Activated T-helper 2 cell treated with anti-CD3 and anti-CD28 coated beads, Interferon-gamma antibody, Interleukin-2, Interleukin-4, amounts not matched to agents 10 μg/mL and 5 μg/mL and 100 μg/mL, durations not matched to agents 14 hours and 24 hours and 36 hours (primary cell): ENCODE results near the gene LMO4. TPM values are rescaled to one million over a fixed set of nuclear protein-coding genes. Genes with fewer than 3 reads are reported as not detected.

Source experiments
- DNase-seq: peaks from one replicate; pipeline ENCODE4 v3.0.0; 2021; ENCODE audit warnings: low spot score
- H3K27ac Mint-ChIP-seq: one replicate; pipeline ENCODE4 v1.8.0; 2021; ENCODE audit warnings: mixed read lengths
- H3K27me3 Mint-ChIP-seq: one replicate; pipeline ENCODE4 v1.8.0; 2021; ENCODE audit warnings: low read depth, mixed read lengths
- H3K36me3 Mint-ChIP-seq: one replicate; pipeline ENCODE4 v1.8.0; 2021; ENCODE audit warnings: low read depth, mixed read lengths
- H3K4me1 Mint-ChIP-seq: one replicate; pipeline ENCODE4 v1.8.0; 2021; ENCODE audit warnings: low read depth, mixed read lengths
- H3K4me3 Mint-ChIP-seq: one replicate; pipeline ENCODE4 v1.8.0; 2021; ENCODE audit warnings: low read depth, mild to moderate bottlenecking, moderate library complexity, mixed read lengths
- H3K9me3 Mint-ChIP-seq: one replicate; pipeline ENCODE4 v1.8.0; 2021; ENCODE audit warnings: mixed read lengths
- intact Hi-C: fragments of 100-400 bp; cut with micrococcal nuclease; formaldehyde crosslinking; loops from one replicate; pipeline ENCODE4 v1.15.1; 2023
- total RNA-seq: library from RNA; stranded (reverse); gene quantifications from 2 replicates; pipeline ENCODE4 v1.2.3, GENCODE V29; 2022

The LMO4 gene, protein sequence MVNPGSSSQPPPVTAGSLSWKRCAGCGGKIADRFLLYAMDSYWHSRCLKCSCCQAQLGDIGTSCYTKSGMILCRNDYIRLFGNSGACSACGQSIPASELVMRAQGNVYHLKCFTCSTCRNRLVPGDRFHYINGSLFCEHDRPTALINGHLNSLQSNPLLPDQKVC
- total RNA-seq: 20.9 and 21.7 TPM in 2 replicates

DNA sequence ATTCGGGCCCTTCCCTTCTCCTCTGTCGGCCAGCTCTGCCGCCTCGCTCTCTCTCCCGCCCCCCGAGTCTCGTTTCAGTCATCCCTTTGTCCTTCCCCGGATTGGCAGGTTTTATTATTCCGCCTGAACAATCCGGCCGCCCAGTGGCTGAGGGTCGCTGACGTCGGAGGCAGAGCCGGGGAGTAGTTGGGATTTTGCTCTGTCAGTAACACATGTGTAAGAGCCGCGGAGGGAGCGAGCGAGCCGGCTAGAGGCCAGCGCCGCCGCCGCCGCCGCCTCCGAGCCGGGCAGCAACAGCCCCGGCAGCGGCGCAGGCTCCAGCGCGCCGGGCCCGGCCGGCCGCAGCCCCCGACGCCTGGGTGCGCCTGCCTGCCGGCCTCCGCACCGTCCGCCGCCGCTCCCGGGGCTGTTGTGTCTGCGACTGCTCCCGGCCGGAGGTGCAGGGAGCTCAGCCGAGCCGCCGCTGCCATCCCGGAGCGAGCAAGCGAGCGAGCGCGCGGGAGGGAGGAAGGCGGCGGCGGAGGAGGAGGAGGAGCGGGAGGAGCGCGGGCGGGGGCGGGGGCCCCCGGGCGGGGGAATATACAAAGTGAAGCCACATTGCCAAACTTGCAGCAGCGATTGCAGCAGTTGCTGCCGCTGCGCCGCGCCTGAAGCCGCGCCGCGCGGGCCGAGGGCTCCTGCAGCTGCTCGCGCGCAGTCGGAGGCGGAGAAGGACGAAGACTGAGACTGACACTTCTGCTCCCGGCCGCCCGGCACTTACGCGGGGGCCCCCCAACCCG, at the start of gene LMO4:
LMO4 (plus strand) TSS at position 609 of the 779 bp plus-strand sequence. CDS start 3,136 bp downstream, outside the sequence.
- H3K9me3 Mint-ChIP-seq: no peaks in the 10 kb centered on the region
- peak within 1 kb of the TSS; percentile 92 for H3K4me3 Mint-ChIP-seq
- DNase-seq: peak; percentile 76
- peaks cover 26% of the 10 kb centered on the region for H3K27me3 Mint-ChIP-seq
- intact Hi-C loops: loop anchor here (1.0 to 10.0 kb wide), 3 partner anchors 76 to 624 kb away; partner anchors contain the start of gene SH3GLB1
- peak within 1 kb of the TSS; percentile 89 for H3K27ac Mint-ChIP-seq
- H3K4me1 Mint-ChIP-seq: peaks cover 32% of the 10 kb centered on the region
- peaks cover 16% of the 10 kb centered on the region for H3K36me3 Mint-ChIP-seq

DNA sequence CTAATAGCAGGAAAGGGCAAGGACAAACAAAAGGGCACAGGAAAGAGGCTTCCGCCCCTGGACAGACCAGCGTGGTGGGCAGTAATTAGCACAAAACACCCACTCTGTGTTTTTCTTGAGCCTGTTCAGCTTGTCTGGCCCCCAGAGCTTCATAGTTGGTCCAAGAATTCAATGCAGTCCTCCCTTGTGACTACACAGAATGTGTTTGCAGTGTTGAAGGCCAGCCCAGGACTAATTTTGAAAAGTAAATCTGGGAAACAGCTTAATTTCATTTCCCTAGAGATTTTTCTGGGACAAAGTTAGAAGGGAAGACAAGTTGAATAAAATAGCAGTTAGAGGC, 49.2 kb upstream of the LMO4 start:
- intact Hi-C loops: loop anchor here (5.0 kb wide), 1 partner anchor 147 kb away; no protein-coding TSS in a partner anchor

DNA sequence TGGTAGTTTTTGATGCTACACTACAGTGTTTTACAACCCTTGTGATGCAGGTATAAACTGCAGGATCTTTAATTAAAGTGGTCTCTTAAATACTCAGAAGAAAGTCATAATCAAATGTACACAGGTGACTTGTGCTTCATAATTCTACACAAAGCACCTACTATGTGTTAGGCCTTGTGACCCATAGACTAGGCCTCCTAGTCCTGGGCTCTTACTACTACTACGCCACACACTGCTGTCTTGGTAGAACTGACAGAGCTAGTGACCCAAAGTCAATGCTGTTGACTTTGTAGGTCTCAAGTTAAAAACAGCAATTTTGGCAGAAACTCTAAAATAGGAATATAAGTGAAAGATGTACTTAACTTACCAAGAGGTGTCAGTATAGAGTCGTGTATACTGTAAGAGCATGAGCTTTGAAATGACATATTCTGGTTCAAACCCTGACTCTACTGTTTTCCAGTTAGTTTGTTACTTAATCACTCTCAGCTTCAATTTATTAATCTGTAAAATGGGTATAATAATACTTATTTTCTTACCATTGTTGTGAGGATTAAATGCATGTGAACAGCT, 48.6 kb upstream of the LMO4 start:
- Mint-ChIP-seq H3K9me3 (no peaks in the 10 kb centered on the region), H3K36me3 (no peaks in the 10 kb centered on the region), H3K27ac (no peak overlapping the region), H3K4me1 (peaks cover 2% of the 10 kb centered on the region), H3K27me3 (peaks cover 7% of the 10 kb centered on the region), H3K4me3 (no peak overlapping the region)
- intact Hi-C loops: loop anchor here (5.0 kb wide), 1 partner anchor 148 kb away; no protein-coding TSS in a partner anchor
- DNase-seq: no peak

More for the DNA sequence above, 49.2 kb upstream of the LMO4 start:
- Mint-ChIP-seq H3K9me3 (no peaks in the 10 kb centered on the region), H3K4me3 (no peak overlapping the region), H3K36me3 (no peaks in the 10 kb centered on the region), H3K4me1 (peaks cover 2% of the 10 kb centered on the region), H3K27me3 (peaks cover 7% of the 10 kb centered on the region), H3K27ac (no peak overlapping the region)
- DNase-seq: no peak

DNA sequence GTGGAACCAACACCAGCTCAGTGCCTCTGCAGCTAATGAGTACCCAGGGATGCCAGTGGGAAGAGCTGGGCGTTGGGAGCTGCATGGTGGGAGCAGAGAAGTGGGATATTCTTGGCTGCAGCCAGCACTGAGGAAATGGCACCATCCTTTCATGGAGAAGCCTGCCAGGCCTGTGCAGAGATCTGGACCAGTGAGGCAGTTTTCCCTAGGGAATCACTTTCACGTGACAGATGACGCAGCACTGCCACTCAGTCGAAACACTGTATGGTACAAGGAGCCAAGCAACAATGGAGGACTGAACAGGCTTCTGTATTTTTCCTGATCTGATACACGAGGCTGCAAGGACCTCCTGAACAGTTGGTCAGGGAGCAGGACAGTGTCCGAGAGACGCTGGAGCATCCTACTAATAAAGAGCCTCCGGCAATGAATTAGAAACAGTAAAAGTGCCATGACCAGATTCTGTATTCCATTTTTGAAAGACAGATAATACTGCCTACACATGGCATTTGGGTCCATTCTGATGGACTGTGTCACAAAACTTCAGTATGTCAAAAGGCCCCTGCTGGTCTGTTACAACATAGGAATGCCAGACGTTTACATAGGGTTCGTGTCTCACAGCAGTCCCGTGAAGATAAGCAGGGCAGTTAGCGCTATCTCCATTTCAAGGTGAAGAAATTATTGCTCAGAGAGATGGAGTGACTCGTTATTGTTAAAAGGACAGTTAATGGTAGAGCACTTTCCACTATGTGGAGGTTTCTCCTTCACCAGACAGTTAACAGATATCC, 44.0 kb upstream of the LMO4 start:
- Mint-ChIP-seq H3K27ac (no peak overlapping the region), H3K9me3 (no peaks in the 10 kb centered on the region), H3K36me3 (no peaks in the 10 kb centered on the region), H3K27me3 (peaks cover 1% of the 10 kb centered on the region), H3K4me3 (no peak overlapping the region), H3K4me1 (no peaks in the 10 kb centered on the region)
- no peak for DNase-seq
- intact Hi-C loops: no loop called here

DNA sequence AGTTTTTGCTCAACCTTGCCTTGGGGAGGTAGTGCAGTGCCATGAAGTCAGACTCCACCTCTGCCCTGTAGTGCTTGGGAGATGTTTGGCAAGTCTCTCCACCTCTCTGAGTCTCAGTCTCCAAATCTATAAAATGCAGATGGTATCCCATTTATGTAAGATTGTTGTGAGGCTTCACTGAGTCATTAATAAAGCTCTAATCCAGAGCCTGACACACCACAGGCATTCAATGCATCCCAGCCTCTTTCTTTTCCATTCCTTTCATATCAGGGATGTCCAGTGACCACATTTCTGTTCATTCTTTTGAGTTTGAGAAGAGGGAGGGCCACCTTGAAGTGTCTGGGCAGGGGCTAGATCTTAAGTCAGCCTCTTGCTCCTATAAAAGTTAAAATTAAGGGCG, 37.6 kb upstream of the LMO4 start:
- no peaks in the 10 kb centered on the region for H3K36me3 Mint-ChIP-seq
- intact Hi-C loops: loop anchor here (5.0 kb wide), 1 partner anchor 159 kb away; no protein-coding TSS in a partner anchor
- H3K27ac Mint-ChIP-seq: no peak overlapping the region
- DNase-seq: no peak
- H3K4me3 Mint-ChIP-seq: no peak overlapping the region
- no peaks in the 10 kb centered on the region for H3K9me3 Mint-ChIP-seq
- H3K4me1 Mint-ChIP-seq: no peaks in the 10 kb centered on the region
- no peaks in the 10 kb centered on the region for H3K27me3 Mint-ChIP-seq

DNA sequence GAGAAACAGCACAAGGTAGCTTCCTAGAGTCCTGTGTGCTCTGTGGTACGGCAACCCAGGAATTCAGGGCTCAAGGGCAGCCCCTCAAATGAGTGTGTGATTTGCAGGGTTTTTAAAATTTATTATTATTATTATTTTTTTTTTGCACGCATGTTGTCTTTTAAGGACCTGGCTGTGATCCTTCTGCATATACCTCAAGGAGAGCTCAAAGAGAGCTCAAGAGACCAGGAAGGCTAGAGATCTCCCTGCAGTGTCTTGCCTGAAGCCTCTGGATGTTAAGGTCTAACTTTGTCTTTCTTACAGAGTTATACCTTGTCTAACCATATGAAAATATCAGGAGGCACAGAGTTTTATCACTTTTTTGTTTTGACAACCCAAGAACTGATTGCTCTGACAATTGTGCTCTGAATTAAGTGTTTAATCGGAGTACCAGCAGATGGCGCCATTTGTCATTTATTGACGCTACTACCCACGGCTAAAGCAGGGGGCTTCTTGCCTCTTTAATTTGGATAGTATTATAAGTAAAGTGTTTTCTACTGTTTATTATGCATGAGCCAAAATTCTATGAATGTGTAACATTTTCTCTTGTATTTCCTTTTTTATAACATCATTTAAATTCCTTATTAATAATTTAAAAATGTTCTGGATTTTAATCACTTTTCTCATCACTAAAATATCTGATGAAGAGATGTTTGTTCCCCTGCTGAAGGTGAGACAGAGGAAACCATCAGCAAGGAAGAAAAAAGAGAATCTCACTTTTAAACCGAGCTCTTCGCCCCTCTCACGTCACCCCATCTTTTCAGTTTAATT, 35.8 kb upstream of the LMO4 start:
- Mint-ChIP-seq H3K27ac (no peak overlapping the region), H3K36me3 (no peaks in the 10 kb centered on the region), H3K27me3 (no peaks in the 10 kb centered on the region), H3K4me3 (no peak overlapping the region), H3K9me3 (no peaks in the 10 kb centered on the region), H3K4me1 (no peaks in the 10 kb centered on the region)
- peak; percentile 15 for DNase-seq
- intact Hi-C loops: loop anchor here (1.0 to 5.0 kb wide), 2 partner anchors 161 to 660 kb away; no protein-coding TSS in a partner anchor

DNA sequence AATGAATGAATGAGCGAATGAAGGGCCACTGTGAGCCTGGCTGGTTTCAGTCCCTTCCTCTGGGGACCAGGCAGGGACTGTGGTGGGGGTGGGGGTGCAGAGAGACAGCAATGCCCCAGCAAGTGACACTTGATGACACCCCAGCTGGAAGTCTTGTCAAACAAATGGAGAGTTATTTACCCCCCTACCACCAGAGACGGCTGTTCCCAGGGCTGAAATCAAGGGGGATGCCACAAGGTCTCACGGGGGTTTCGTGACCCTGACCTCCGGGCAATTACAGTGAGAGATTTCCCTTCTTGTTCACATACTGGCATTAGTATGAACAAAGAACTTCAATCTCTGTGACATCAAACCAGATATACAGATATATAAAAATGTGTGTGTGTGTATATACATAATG, 34.0 kb upstream of the LMO4 start:
- Mint-ChIP-seq H3K9me3 (no peaks in the 10 kb centered on the region), H3K4me1 (no peaks in the 10 kb centered on the region), H3K27me3 (no peaks in the 10 kb centered on the region), H3K36me3 (no peaks in the 10 kb centered on the region), H3K27ac (no peak overlapping the region), H3K4me3 (no peak overlapping the region)
- DNase-seq: no peak
- intact Hi-C loops: loop anchor here (5.0 kb wide), 1 partner anchor 162 kb away; no protein-coding TSS in a partner anchor

DNA sequence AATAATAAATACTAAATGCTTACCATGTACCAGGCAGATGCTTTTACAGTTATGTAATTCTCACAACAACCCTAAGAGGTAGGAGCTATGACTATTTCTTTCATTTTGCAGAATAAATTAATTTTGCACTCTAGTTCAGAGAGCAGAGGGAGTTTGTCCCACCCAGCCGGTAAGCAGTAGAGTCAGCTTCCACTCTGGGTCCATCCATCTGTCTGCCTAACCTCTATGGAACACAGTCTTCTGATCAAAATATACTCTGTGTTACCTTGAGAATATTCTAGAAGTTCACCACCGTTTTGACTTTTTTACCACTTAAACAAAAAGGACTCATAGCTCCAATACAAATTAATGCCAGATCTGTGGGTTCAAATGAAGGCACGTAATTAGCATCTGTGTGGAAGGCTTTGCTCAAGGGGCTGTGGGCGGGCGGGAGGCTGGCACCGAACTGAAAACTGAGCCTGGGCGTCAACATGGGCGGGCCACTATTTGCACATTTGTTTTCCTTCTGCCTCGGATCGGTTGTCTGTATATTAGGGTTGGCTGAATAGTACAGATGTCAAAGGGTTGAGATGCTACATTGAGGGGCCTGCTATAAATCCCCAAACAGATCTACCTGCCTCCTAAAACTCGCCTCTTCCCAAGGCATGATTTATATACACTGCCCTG, 33.1 kb upstream of the LMO4 start:
- Mint-ChIP-seq H3K36me3 (no peaks in the 10 kb centered on the region), H3K4me3 (no peak overlapping the region), H3K27me3 (no peaks in the 10 kb centered on the region), H3K9me3 (no peaks in the 10 kb centered on the region), H3K27ac (no peak overlapping the region), H3K4me1 (no peaks in the 10 kb centered on the region)
- intact Hi-C loops: no loop called here
- no peak for DNase-seq

DNA sequence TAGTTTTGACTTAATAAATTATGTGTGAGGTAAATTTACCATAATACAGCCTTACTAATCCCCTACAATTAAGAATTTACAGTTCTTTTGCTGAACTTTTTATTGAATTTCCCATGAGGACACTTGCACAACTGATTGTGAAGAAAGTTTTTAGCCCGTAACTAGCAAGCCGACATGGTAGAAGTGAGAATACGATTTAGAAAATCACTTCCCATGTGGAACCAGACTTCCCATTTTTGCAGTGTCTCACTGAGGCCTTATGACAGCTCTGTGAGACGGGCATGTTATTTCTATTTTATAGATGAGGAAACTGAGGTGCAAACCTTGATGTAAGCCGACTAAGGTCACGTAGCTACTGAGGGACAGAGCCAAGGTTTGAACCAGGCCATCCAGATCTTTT, 32.5 kb upstream of the LMO4 start:
- intact Hi-C loops: no loop called here
- H3K9me3 Mint-ChIP-seq: no peaks in the 10 kb centered on the region
- no peak for DNase-seq
- no peaks in the 10 kb centered on the region for H3K27me3 Mint-ChIP-seq
- no peak overlapping the region for H3K27ac Mint-ChIP-seq
- no peaks in the 10 kb centered on the region for H3K36me3 Mint-ChIP-seq
- H3K4me1 Mint-ChIP-seq: no peaks in the 10 kb centered on the region
- H3K4me3 Mint-ChIP-seq: no peak overlapping the region

DNA sequence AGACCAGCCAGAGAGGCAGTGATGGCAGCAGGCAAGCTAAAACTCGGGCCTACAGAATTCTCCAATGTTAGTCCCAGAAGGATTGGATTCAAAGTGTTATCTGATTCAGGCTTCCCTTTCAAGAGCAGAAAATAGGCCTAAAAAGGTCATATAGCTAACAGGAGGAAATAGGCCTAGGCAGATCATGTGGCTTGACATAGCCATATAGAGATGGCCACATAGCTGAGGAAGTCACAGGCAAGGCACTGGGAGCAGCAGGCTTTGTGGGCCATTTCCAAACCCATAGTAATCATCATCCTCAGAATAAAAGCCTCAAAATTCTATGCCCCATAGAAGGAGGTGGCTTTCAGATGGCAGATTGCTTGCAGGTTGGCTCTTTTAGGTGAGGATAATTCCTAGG, 29.0 kb upstream of the LMO4 start:
- Mint-ChIP-seq H3K4me3 (no peak overlapping the region), H3K36me3 (no peaks in the 10 kb centered on the region), H3K4me1 (no peaks in the 10 kb centered on the region), H3K27ac (no peak overlapping the region), H3K9me3 (no peaks in the 10 kb centered on the region), H3K27me3 (no peaks in the 10 kb centered on the region)
- intact Hi-C loops: no loop called here
- no peak for DNase-seq

DNA sequence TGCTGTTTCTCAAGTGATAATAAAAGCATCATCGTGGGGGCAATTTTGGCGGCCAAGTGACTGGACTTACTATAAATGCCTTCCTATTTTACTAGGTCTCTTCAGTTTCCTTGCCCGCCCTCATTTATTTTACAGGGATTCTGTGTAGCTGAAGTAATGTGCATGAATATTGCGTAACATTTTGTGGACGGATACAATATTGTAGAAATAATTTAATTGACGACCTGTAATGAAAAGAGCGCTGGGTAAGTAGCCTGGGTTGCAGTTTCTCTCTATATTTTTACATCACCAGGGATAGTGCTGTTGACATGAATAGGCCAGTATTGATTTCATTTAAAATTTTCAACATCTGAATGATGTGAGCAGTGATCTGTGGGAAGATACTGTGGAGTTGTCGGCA, 28.1 kb upstream of the LMO4 start:
- Mint-ChIP-seq H3K9me3 (no peaks in the 10 kb centered on the region), H3K4me1 (no peaks in the 10 kb centered on the region), H3K4me3 (no peak overlapping the region), H3K36me3 (no peaks in the 10 kb centered on the region), H3K27ac (no peak overlapping the region), H3K27me3 (no peaks in the 10 kb centered on the region)
- no peak for DNase-seq
- intact Hi-C loops: no loop called here
